Gastrocnemius medialis (tissue), 4 donors: ENCODE measurements around the gene NTRK3.

ENCODE experiments used
- POLR2A ChIP-seq, 2 donors: fragments of 450-650 bp; IDR thresholded peaks; one replicate each; pipeline ENCODE4 v1.6.1; 2017; ENCODE audit warnings: antibody characterized with exemption in 2 of 2, mild to moderate bottlenecking in 2 of 2, moderate library complexity in 2 of 2
- TF ChIP-seq, protein P1 (sequence below), 5 experiments: fragments of 450-650 bp in 3 of 5; fragments of 200-600 bp in 2 of 5; sonication (generic) in 2 of 5; IDR thresholded peaks in 4 of 5; conservative IDR thresholded peaks in 1 of 5; 1 replicate in 4 of 5; 2 replicates in 1 of 5; pipeline ENCODE4 v1.5.1; 2016 to 2019; ENCODE audit warnings: antibody characterized with exemption in 5 of 5, mild to moderate bottlenecking in 3 of 5, moderate library complexity in 3 of 5

DNA sequence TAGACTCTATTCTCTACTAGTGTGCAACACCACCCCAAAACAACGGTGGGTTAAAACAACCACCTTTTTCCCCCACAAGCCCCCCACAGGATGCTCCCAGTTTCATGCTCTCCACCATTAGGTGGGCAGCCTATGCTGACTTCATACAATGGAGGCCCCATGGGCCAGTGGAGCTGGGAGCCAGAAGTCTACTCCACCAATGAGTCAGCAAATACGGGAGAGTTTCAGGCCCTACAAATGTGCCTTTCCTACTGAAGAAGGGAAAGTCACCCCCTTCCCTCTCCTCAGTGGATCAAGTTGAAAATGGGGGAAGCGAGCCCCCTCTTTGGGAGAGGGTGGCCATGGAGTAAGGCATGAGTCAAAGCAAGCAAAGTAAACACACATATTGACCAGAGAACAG lies 278.6 kb downstream of the NTRK3 start:
- TF ChIP-seq, protein P1, sequence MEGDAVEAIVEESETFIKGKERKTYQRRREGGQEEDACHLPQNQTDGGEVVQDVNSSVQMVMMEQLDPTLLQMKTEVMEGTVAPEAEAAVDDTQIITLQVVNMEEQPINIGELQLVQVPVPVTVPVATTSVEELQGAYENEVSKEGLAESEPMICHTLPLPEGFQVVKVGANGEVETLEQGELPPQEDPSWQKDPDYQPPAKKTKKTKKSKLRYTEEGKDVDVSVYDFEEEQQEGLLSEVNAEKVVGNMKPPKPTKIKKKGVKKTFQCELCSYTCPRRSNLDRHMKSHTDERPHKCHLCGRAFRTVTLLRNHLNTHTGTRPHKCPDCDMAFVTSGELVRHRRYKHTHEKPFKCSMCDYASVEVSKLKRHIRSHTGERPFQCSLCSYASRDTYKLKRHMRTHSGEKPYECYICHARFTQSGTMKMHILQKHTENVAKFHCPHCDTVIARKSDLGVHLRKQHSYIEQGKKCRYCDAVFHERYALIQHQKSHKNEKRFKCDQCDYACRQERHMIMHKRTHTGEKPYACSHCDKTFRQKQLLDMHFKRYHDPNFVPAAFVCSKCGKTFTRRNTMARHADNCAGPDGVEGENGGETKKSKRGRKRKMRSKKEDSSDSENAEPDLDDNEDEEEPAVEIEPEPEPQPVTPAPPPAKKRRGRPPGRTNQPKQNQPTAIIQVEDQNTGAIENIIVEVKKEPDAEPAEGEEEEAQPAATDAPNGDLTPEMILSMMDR (IDR thresholded peaks at IDR 0.05 in 4 of 5, conservative IDR thresholded peaks at IDR 0.05 in 1 of 5) = no peak
- TF ChIP-seq POLR2A (IDR thresholded peaks at IDR 0.05) = no peak
